ENCODE measurements around the gene BCAM. TPM values are rescaled to one million over a fixed set of nuclear protein-coding genes. Genes with fewer than 3 reads are reported as not detected.

Gene BCAM
- total RNA-seq, 1 experiment from 2014 or later, result 73.0 TPM

DNA sequence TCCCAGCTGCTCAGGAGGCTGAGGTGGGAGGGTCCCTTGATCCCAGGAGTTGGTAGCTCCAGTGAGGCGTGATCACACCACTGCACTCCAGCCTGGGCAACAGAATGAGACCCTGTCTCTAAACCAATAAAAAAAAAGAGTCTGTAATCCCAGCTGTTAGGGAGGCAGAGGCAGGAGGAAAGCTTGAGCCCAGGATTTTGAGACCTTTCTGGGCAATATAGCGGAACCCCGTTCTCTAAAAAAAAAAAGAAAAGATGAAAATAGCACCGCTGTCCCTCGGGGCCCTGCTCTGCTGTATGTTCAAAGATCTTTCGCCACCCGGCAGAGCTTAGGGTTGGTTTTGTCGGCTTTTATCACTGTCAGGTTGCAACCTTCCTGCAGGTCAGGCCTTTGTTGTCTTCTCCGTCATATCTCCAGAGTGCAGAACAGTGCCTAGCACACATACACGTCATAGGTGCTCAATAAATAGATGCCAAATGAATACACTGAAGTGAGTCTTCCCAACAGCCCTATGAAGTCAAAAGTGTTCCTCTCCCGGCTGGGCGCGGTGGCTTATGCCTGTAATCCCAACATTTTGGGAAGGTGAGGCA, 13.4 kb upstream of the BCAM start:
- no peak overlapping the region for H2BK12ac ChIP-seq (ENCODE audit: insufficient read length, low read depth, low read length)
- no peak overlapping the region for H4K8ac ChIP-seq (replicated peaks; ENCODE audit: insufficient read length, low read depth, low read length)
- no peak overlapping the region for H3K9ac ChIP-seq (ENCODE audit: extremely low read depth, insufficient read length, low read length)
- H3T11ph ChIP-seq (ENCODE audit: low read length), result no peak overlapping the region
- no peak overlapping the region for H2BK120ac ChIP-seq (ENCODE audit: low read depth, low read length, poor library complexity, severe bottlenecking)
- Mint-ChIP-seq H3K36me3 (ENCODE audit: insufficient read depth in 1 of 3, low read depth in 3 of 3) (peaks cover 28 to 73% (median 56%) of the 10 kb centered on the region in 3 experiments), H3K4me1 (peaks cover 14 to 25% of the 10 kb centered on the region in 2 experiments), H3K4me3 (0 out of 5 replicates have a peak overlapping the region, but pooled peaks of 1 of the 2 experiments have one; percentile 41), H3K27ac (no peak overlapping the region; a peak in 1 of 7 replicates), H3K9me3 (no peaks in the 10 kb centered on the region), H3K27me3 (ENCODE audit: low read depth) (no peaks in the 10 kb centered on the region; the same call in 1 of the 2 replicates)
- no CpG with 5 or more reads among the region's 13 CpGs for WGBS (ENCODE audit: extremely low coverage, insufficient read length, low lambda C conversion rate)
- H3K23me2 ChIP-seq (ENCODE audit: insufficient read length, low read depth, low read length, poor library complexity, severe bottlenecking), result no peaks in the 10 kb centered on the region
- H3K79me1 ChIP-seq (ENCODE audit: insufficient read depth, low read depth, low read length, poor library complexity, severe bottlenecking), result no peaks in the 10 kb centered on the region
- H4K5ac ChIP-seq (ENCODE audit: insufficient read length, low read depth, low read length), result no peak overlapping the region
- no peak overlapping the region for H2BK5ac ChIP-seq (ENCODE audit: insufficient read length, low read length)
- no peak overlapping the region for H2BK20ac ChIP-seq (ENCODE audit: low read depth, low read length, poor library complexity, severe bottlenecking)
- no peak overlapping the region for H3K18ac ChIP-seq (ENCODE audit: insufficient read length, low read depth, low read length)
- TF ChIP-seq, protein P1, sequence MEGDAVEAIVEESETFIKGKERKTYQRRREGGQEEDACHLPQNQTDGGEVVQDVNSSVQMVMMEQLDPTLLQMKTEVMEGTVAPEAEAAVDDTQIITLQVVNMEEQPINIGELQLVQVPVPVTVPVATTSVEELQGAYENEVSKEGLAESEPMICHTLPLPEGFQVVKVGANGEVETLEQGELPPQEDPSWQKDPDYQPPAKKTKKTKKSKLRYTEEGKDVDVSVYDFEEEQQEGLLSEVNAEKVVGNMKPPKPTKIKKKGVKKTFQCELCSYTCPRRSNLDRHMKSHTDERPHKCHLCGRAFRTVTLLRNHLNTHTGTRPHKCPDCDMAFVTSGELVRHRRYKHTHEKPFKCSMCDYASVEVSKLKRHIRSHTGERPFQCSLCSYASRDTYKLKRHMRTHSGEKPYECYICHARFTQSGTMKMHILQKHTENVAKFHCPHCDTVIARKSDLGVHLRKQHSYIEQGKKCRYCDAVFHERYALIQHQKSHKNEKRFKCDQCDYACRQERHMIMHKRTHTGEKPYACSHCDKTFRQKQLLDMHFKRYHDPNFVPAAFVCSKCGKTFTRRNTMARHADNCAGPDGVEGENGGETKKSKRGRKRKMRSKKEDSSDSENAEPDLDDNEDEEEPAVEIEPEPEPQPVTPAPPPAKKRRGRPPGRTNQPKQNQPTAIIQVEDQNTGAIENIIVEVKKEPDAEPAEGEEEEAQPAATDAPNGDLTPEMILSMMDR (conservative IDR thresholded peaks at IDR 0.05), result no peak
- H2AFZ ChIP-seq (ENCODE audit: low read length), result no peak overlapping the region
- no peak overlapping the region for H2BK15ac ChIP-seq (ENCODE audit: low read depth, low read length)
- no peaks in the 10 kb centered on the region for H3K79me2 ChIP-seq (ENCODE audit: insufficient read depth, low read length)
- DNase-seq, result no peak
- no peak overlapping the region for H2AK5ac ChIP-seq (ENCODE audit: insufficient read length, low read length)
- H3K27ac ChIP-seq (ENCODE audit: insufficient read length, low read depth, low read length), result no peak overlapping the region
- no peak overlapping the region for H3K14ac ChIP-seq (ENCODE audit: insufficient read depth, low read length)
- H3K4me2 ChIP-seq (ENCODE audit: insufficient read depth, insufficient read length, low read length), result no peak overlapping the region
- no peak overlapping the region for H3K4ac ChIP-seq (ENCODE audit: low read depth, low read length)
- no peak overlapping the region for H3K23ac ChIP-seq (ENCODE audit: insufficient read length, low read depth, low read length)
- H3K56ac ChIP-seq (ENCODE audit: insufficient read length, low read depth, low read length), result no peak overlapping the region
- no peaks in the 10 kb centered on the region for H3K9me3 ChIP-seq (ENCODE audit: control insufficient read depth, low read depth, low read length)
- no peak overlapping the region for H4K91ac ChIP-seq (ENCODE audit: insufficient read length, low read depth, low read length)
- H3K4me1 ChIP-seq (ENCODE audit: insufficient read depth, low read length), result peaks cover 3% of the 10 kb centered on the region; the same call in 1 of the 2 replicates
- H3K27me3 ChIP-seq (ENCODE audit: insufficient read depth, low read length), result no peaks in the 10 kb centered on the region
- no peaks in the 10 kb centered on the region for H4K20me1 ChIP-seq (ENCODE audit: control insufficient read depth, insufficient read depth, insufficient read length)

Measured in H9 (cell line).